ENCODE data around the gene PSMB10. TPM values are rescaled to one million over a fixed set of nuclear protein-coding genes. Genes with fewer than 3 reads are reported as not detected.

Gene PSMB10
- total RNA-seq, 1 donor from 2014 or later, result 51.9 TPM

DNA sequence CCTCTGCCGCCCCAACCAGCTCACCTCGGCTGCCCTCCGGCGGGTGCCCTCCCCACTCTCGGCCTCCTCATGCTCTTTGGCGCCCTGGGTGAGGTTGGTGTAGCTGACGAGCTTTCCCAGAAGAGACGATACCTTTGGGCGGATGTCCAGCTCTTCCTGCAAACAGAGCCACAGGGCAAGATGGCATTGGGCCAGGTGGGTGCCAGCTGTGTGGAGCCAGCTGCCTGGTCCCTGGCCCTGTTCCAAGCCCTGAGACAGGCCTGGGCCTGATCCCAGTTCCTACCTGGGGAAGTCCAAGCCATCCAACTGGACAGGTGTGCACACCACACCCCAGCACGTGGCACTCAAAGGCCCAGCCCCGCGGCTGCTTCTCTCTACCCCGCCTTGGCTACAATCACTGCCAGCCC, 24.9 kb upstream of the PSMB10 start:
- TF ChIP-seq, protein P1, sequence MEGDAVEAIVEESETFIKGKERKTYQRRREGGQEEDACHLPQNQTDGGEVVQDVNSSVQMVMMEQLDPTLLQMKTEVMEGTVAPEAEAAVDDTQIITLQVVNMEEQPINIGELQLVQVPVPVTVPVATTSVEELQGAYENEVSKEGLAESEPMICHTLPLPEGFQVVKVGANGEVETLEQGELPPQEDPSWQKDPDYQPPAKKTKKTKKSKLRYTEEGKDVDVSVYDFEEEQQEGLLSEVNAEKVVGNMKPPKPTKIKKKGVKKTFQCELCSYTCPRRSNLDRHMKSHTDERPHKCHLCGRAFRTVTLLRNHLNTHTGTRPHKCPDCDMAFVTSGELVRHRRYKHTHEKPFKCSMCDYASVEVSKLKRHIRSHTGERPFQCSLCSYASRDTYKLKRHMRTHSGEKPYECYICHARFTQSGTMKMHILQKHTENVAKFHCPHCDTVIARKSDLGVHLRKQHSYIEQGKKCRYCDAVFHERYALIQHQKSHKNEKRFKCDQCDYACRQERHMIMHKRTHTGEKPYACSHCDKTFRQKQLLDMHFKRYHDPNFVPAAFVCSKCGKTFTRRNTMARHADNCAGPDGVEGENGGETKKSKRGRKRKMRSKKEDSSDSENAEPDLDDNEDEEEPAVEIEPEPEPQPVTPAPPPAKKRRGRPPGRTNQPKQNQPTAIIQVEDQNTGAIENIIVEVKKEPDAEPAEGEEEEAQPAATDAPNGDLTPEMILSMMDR (conservative IDR thresholded peaks at IDR 0.05), result no peak
- Mint-ChIP-seq H3K27me3 (no peaks in the 10 kb centered on the region), H3K27ac (no peak overlapping the region), H3K9me3 (no peaks in the 10 kb centered on the region), H3K36me3 (peaks cover 18% of the 10 kb centered on the region), H3K4me1 (ENCODE audit: unreplicated experiment) (peaks cover 18% of the 10 kb centered on the region), H3K4me3 (no peak overlapping the region)
- DNase-seq (ENCODE audit: extremely low spot score, unreplicated experiment), result no peak

GRCh38 chr16:67959536-67960329, 23.1 kb upstream of the PSMB10 start:
- peaks cover 13% of the 10 kb centered on the region for H3K36me3 Mint-ChIP-seq
- H3K4me1 Mint-ChIP-seq (ENCODE audit: unreplicated experiment), result peaks cover 6% of the 10 kb centered on the region
- no peak for DNase-seq (ENCODE audit: extremely low spot score, unreplicated experiment)
- H3K27me3 Mint-ChIP-seq, result no peaks in the 10 kb centered on the region
- no peak overlapping the region for H3K27ac Mint-ChIP-seq
- H3K9me3 Mint-ChIP-seq, result no peaks in the 10 kb centered on the region
- no peak overlapping the region for H3K4me3 Mint-ChIP-seq
- TF ChIP-seq, protein P1 (conservative IDR thresholded peaks at IDR 0.05), result no peak

DNA sequence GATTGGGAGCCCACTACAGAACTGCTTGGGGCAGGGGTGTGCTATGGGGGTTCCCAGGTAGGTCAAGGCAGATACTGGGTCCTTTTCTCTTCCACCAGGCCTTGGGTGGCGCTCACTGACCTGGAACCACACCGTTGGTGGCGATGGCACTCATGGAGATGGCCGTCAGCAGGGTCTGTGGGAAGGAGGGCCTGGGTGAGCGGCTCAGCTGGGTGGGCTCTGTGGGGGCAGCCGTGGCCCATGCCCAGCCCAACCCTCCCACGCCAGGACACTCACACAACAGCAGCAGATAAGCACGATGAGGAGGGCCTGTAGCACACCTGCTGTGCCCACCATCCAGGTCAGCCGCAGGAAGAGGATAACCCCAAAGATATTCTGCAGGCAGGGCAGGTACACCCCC, 21.0 kb upstream of the PSMB10 start:
- Mint-ChIP-seq H3K9me3 (no peaks in the 10 kb centered on the region), H3K4me1 (ENCODE audit: unreplicated experiment) (no peaks in the 10 kb centered on the region), H3K27me3 (no peaks in the 10 kb centered on the region), H3K27ac (no peak overlapping the region), H3K4me3 (no peak overlapping the region), H3K36me3 (peaks cover 9% of the 10 kb centered on the region)
- TF ChIP-seq, protein P1 (conservative IDR thresholded peaks at IDR 0.05), result no peak
- no peak for DNase-seq (ENCODE audit: extremely low spot score, unreplicated experiment)

- TF ChIP-seq, protein P1 (conservative IDR thresholded peaks at IDR 0.05), result no peak
- DNase-seq (ENCODE audit: extremely low spot score, unreplicated experiment), result no peak
- Mint-ChIP-seq H3K27ac (no peak overlapping the region), H3K27me3 (no peaks in the 10 kb centered on the region), H3K4me3 (no peak overlapping the region), H3K36me3 (peaks cover 5% of the 10 kb centered on the region), H3K9me3 (no peaks in the 10 kb centered on the region), H3K4me1 (ENCODE audit: unreplicated experiment) (no peaks in the 10 kb centered on the region)
These were observed 18.0 kb upstream of the PSMB10 start for GRCh38 chr16:67954421-67955196.

- Mint-ChIP-seq H3K4me3 (no peak overlapping the region), H3K27me3 (no peaks in the 10 kb centered on the region), H3K36me3 (peaks cover 5% of the 10 kb centered on the region), H3K9me3 (no peaks in the 10 kb centered on the region), H3K27ac (no peak overlapping the region), H3K4me1 (ENCODE audit: unreplicated experiment) (no peaks in the 10 kb centered on the region)
- no peak for DNase-seq (ENCODE audit: extremely low spot score, unreplicated experiment)
- TF ChIP-seq, protein P1 (conservative IDR thresholded peaks at IDR 0.05), result no peak
These were observed 17.2 kb upstream of the PSMB10 start for GRCh38 chr16:67953641-67954375.
